HG02623 (cell line): ENCODE data around the gene TUBB3.
"Not testable (repeated sequence)": the region's sequence is repeated elsewhere in the genome, so short reads cannot be mapped to it uniquely, and the experiment has no call there.

ENCODE experiments used
- ATAC-seq: cut with Tn5 transposase; IDR thresholded peaks from one replicate; pipeline ENCODE4 v1.9.1; 2021; ENCODE audit warnings: moderate library complexity; ENCODE audit not compliant: unreplicated experiment

The TUBB3 gene

GRCh38 chr16:89922884-89923639, at the start of gene TUBB3:
TUBB3 (plus strand) TSS chr16:89923342; CDS start chr16:89923402, 60 bp downstream.
- ATAC-seq: no peak

GRCh38 chr16:89873972-89874689, 49.0 kb upstream of the TUBB3 start:
- ATAC-seq: peak; percentile 56

- ATAC-seq: not testable (repeated sequence)
Measured at GRCh38 chr16:89879123-89879522, 44.0 kb upstream of the TUBB3 start.

- ATAC-seq: no peak
Measured at GRCh38 chr16:89880477-89881367, 42.4 kb upstream of the TUBB3 start.

DNA sequence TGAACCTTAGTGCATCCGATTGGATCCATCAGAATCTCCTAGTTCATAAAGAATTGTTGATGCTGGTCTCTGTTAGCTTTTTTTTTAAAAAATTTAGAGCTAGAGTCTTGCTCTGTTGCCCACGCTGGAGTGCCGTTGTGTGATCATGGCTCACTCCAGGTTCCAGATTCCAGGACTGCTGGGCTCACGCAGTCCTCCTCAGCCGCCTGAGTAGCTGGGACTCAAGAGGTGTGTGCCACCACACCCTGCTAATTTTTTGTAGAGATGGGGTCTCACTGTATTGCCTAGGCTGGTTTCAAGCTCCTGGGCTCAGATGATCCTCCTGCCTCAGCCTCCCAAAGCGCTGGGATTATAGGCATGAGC, 41.8 kb upstream of the TUBB3 start:
- no peak for ATAC-seq

DNA sequence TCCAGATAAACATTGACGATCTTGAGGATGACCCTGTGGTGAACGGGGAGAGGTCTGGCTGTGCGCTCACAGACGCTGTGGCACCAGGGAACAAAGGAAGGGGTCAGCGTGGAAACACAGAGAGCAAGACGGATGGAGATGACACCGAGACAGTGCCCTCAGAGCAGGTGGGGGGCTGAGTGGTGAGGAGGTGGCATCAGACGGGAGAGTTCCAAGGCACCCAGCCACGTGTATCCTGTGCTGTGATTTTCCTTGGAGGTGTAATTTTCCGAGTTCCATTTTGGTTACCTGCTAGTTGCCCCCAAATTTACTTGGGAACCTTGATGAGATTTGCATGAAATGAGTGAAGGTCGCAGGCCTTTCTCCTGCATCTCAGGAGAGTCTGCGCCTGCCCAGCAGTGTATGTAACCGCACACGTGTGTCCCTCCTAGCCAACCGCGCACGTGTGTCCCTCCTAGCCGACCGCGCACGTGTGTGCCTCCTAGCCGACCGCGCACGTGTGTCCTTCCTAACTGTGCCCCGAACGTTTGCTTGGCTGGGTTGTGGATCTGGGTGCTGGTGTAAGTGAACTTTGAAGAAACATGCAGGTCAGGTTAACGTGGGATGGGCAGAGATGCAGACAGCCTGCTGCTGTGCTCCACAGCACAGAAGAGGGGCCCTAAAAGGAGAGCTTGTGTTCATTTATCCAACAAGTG, 39.6 kb upstream of the TUBB3 start:
- no peak for ATAC-seq

DNA sequence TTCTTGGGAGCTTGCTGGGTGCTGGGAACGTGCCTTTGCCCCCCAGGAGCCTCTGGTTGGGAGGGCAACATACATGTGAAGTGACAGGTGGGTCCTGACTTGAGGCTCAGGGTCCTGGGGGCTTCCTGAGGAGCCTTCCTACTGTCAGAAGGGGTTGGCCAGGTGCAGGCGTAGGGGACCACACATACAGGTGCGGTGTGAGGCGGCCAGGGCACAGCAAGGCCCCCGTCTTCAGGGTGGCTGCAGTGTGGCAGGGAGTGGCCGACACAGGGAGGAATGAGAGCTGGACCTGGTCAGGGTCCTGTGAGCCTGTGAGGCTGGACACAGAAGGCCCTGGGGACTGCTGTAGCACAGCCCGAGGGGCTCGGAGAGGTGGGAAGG, 39.1 kb upstream of the TUBB3 start:
- ATAC-seq: no peak

GRCh38 chr16:89887243-89887642, 35.9 kb upstream of the TUBB3 start:
- ATAC-seq: no peak

DNA sequence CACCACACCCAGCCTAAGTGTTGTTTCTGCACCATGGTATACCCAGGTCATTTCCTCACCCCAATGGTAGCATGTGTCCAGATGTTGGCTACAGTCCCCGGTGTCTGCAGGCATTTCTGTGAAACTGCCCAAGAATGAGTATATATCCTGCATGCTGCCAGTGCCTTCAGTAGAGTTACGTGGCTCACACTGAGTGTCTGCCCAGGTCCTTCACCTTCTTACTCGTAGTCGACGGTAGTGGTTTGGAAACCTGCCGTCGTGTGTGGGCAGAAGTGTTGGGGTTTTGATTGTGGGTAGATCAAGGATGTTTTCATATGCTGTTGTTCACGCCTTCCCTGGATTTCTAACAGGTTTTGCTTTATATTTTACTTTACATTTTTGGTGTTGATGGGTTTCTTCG, 32.9 kb upstream of the TUBB3 start:
- no peak for ATAC-seq

- no peak for ATAC-seq
Measured at GRCh38 chr16:89890886-89891657, 32.1 kb upstream of the TUBB3 start.

DNA sequence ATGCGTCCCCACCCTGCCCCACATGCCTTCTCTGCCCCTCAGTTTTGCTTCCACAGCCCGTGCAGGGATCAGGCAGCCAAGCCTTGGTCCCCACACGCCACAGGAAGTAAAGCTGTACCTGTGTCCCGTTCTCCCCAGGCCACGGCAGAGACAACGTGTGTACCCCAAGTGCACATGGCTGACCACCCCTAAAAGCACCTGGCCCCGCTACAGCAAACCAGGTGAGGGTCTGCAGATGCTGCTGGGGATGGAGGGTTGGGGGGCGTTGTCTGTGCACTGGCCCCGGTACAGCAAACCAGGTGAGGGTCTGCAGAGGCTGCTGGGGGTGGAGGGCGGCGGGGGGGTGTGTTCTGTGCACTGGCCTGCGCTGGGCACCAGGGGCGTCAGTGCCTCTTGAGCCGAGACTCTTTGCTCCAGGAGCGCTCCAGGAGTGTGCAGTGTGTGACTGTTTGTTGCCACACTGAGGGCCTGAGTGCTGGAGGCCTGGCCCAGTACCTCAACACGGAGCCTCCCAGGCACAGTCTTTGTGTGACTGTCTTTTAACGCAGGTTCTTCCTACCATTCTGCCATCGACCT, 31.0 kb upstream of the TUBB3 start:
- ATAC-seq: no peak

DNA sequence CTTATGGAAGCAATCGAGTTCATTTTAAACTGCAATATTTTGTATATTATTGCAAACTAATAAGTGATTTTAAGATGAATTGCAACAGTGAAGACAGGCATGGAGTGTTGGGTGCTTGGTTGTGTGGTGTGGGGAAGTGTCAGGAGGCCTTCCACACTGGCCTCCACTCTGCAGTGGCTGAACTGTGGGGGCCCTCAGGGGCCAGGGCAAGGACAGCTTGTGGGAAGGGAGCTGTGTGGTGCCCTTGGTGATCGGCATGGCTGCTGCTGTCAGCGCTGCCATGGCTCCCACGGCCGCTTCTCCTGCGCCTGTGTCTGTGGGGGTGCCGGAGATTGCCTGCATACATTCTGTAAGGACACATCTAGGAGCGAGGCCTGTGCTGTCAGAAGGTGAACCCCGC, 30.5 kb upstream of the TUBB3 start:
- ATAC-seq: no peak

DNA sequence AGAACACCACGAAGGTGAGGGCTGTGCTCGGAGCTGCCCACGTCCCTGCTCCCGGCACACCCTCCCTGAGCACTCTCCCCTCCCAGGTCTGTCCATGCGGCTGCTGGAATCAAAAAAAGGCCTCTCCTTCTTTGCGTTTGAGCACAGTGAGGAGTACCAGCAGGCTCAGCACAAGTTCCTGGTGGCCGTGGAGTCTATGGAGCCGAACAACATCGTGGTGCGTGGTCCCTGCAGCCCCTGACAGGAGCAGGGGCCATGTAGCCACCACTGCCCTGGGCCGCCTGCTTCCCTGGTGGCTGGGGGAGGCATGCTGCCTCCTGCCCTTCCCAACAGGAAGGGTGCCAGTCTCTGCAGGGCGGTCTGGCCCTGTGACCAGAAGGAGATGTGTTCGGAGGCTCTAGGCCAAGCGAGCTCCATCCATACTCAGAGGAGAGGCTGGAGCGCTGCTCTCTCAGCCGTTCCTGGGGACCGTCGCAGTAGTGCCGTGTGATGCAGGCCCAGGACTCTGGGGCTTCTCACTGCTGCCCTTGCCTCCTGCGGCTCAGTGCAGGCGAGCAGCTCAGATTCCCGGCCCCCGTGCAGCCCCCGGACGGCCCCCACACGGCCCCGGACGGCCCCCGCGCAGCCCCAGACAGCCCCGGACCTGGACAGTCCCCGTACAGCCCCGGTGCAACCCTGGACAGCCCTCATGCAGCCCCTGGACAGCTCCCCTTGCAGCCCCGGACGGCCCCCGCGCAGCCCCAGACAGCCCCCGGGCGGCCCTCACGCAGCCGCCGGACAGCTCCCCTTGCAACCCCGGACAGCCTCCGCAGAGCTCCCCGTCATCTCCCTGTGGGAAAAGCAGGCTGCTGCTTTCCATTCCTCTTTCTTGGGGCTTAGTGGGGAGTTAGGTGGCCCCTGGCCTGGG, 29.2 kb upstream of the TUBB3 start:
- ATAC-seq: no peak

GRCh38 chr16:89895482-89896250, 27.5 kb upstream of the TUBB3 start:
- ATAC-seq: no peak

DNA sequence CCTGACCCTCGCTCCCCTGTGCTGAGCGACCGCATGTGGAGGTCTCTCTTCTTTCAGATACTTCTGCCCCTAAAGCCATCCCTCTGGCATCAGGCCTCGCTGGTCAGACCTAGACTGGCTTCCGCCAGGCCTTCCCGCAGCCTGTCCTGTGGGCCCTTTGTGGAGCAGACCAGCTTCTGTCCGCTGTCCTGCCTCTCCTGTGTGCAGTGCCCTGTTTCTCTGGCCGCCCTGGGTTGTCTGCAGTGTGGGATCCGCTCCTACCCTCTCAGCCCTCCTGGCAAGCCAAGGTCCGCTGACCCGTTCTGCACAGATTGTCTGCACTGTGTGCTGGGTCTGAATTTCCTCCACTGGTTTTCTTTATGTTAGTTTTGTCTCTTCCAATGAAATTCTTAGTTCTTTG, 25.9 kb upstream of the TUBB3 start:
- no peak for ATAC-seq

GRCh38 chr16:89898201-89898967, 24.8 kb upstream of the TUBB3 start:
- ATAC-seq: no peak

- no peak for ATAC-seq
Measured at GRCh38 chr16:89899879-89900481, 23.2 kb upstream of the TUBB3 start.
